GM21825 (cell line): ENCODE data around the gene ZNF267.
A peak's percentile ranks its signal among the peaks of the same experiment; 100 is the strongest.
"Not testable (repeated sequence)": the region's sequence is repeated elsewhere in the genome, so short reads cannot be mapped to it uniquely, and the experiment has no call there.

Source experiments
- ATAC-seq: cut with Tn5 transposase; IDR thresholded peaks from one replicate; pipeline ENCODE4 v1.9.1; 2021; ENCODE audit warnings: mild to moderate bottlenecking, moderate library complexity; ENCODE audit not compliant: unreplicated experiment

The ZNF267 gene

GRCh38 chr16:31873556-31874365 is at the start of gene ZNF267:
ZNF267 (plus strand) TSS chr16:31873807; CDS start chr16:31873967, 160 bp downstream.
- ATAC-seq: peak; percentile 43

- no peak for ATAC-seq
Measured at GRCh38 chr16:31833047-31833446, 40.6 kb upstream of the ZNF267 start.

- not testable (repeated sequence) for ATAC-seq
Measured at GRCh38 chr16:31836396-31836795, 37.2 kb upstream of the ZNF267 start.

GRCh38 chr16:31842864-31843263 is 30.7 kb upstream of the ZNF267 start:
- ATAC-seq: no peak

- not testable (repeated sequence) for ATAC-seq
Measured at GRCh38 chr16:31848572-31848971, 25.0 kb upstream of the ZNF267 start.

- ATAC-seq: no peak
Measured at GRCh38 chr16:31853291-31853690, 20.3 kb upstream of the ZNF267 start.

GRCh38 chr16:31860508-31860907 is 13.1 kb upstream of the ZNF267 start:
- no peak for ATAC-seq

GRCh38 chr16:31861455-31861854 is 12.2 kb upstream of the ZNF267 start:
- no peak for ATAC-seq

- ATAC-seq: no peak
Measured at GRCh38 chr16:31862761-31863160, 10.8 kb upstream of the ZNF267 start.

- ATAC-seq: no peak
Measured at GRCh38 chr16:31868164-31868563, 5.4 kb upstream of the ZNF267 start.

GRCh38 chr16:31868691-31869167 is 4.9 kb upstream of the ZNF267 start:
- no peak for ATAC-seq

GRCh38 chr16:31869511-31870201 is 4.0 kb upstream of the ZNF267 start:
- peak; percentile 38 for ATAC-seq

- ATAC-seq: no peak
Measured at GRCh38 chr16:31870809-31871208, 2.8 kb upstream of the ZNF267 start.

- ATAC-seq: no peak
Measured at GRCh38 chr16:31871510-31871909, 2.1 kb upstream of the ZNF267 start.

- ATAC-seq: no peak
Measured at GRCh38 chr16:31872201-31872600, 1.4 kb upstream of the ZNF267 start.

- ATAC-seq: peak; percentile 28
Measured at GRCh38 chr16:31874366-31875111, 932 bp downstream of the ZNF267 start.

GRCh38 chr16:31875112-31875803 is 1.7 kb downstream of the ZNF267 start:
- no peak for ATAC-seq

GRCh38 chr16:31875928-31876547 is 2.4 kb downstream of the ZNF267 start:
- ATAC-seq: no peak

GRCh38 chr16:31876951-31877828 is 3.6 kb downstream of the ZNF267 start:
- ATAC-seq: peak; percentile 55
